ENCODE measurements around the gene CBFA2T2. TPM values are rescaled to one million over a fixed set of nuclear protein-coding genes. Genes with fewer than 3 reads are reported as not detected.

Gene CBFA2T2
- total and polyA plus RNA-seq, 2 experiments from 2014 or later, result 29.2 to 33.1 TPM

GRCh38 chr20:33442136-33443005 lies 47.5 kb upstream of the CBFA2T2 start:
- Histone ChIP-seq H4K20me1 (ENCODE audit: insufficient read depth, poor library complexity, severe bottlenecking) (no peaks in the 10 kb centered on the region), H3K4me3 (peak overlapping the region; percentile 75), H3K27me3 (no peaks in the 10 kb centered on the region), H3K4me1 (ENCODE audit: insufficient read depth) (peaks cover 13% of the 10 kb centered on the region), H3K27ac (no peak overlapping the region), H3K79me2 (peaks cover 2% of the 10 kb centered on the region), H3K4me2 (peak overlapping the region; percentile 95), H3K9me3 (ENCODE audit: low read depth) (no peaks in the 10 kb centered on the region), H3K9me2 (replicated peaks; ENCODE audit: insufficient read depth) (no peaks in the 10 kb centered on the region), H2AFZ (peak overlapping the region; percentile 92), H3K36me3 (replicated peaks; ENCODE audit: insufficient read depth, low read depth) (no peaks in the 10 kb centered on the region)
- DNase-seq (ENCODE audit: low spot score), result no peak
- 92% methylated on average over 9 of the region's 9 CpGs for WGBS (ENCODE audit: low lambda C conversion rate, missing lambda C conversion rate)
- no peak for TF ChIP-seq CTCF (IDR thresholded peaks at IDR 0.05; ENCODE audit: poor library complexity)
- no peak for TF ChIP-seq EZH2 (IDR thresholded peaks at IDR 0.05; ENCODE audit: borderline replicate concordance)
- TF ChIP-seq EZH2phosphoT487 (IDR thresholded peaks at IDR 0.05; ENCODE audit: low read depth, severe bottlenecking, unreplicated experiment), result no peak

- no peak for TF ChIP-seq EZH2 (IDR thresholded peaks at IDR 0.05; ENCODE audit: borderline replicate concordance)
- TF ChIP-seq EZH2phosphoT487 (IDR thresholded peaks at IDR 0.05; ENCODE audit: low read depth, severe bottlenecking, unreplicated experiment), result no peak
- no peak for TF ChIP-seq CTCF (IDR thresholded peaks at IDR 0.05; ENCODE audit: poor library complexity)
- peak overlapping the region; percentile 92 for H2AFZ ChIP-seq
- peak; percentile 72 for DNase-seq (ENCODE audit: low spot score)
- no peaks in the 10 kb centered on the region for H3K9me3 ChIP-seq (ENCODE audit: low read depth)
- no peaks in the 10 kb centered on the region for H3K9me2 ChIP-seq (replicated peaks; ENCODE audit: insufficient read depth)
- peak overlapping the region; percentile 49 for H3K27ac ChIP-seq
- no peaks in the 10 kb centered on the region for H3K36me3 ChIP-seq (replicated peaks; ENCODE audit: insufficient read depth, low read depth)
- H3K4me2 ChIP-seq, result peak overlapping the region; percentile 95
- no peaks in the 10 kb centered on the region for H3K27me3 ChIP-seq
- H4K20me1 ChIP-seq (ENCODE audit: insufficient read depth, poor library complexity, severe bottlenecking), result no peaks in the 10 kb centered on the region
- H3K79me2 ChIP-seq, result peaks cover 2% of the 10 kb centered on the region
- WGBS (ENCODE audit: low lambda C conversion rate, missing lambda C conversion rate), result 4% methylated on average over 45 of the region's 45 CpGs
- peak overlapping the region; percentile 75 for H3K4me3 ChIP-seq
- H3K4me1 ChIP-seq (ENCODE audit: insufficient read depth), result peaks cover 13% of the 10 kb centered on the region
Measured at GRCh38 chr20:33443006-33443511, 46.8 kb upstream of the CBFA2T2 start.

GRCh38 chr20:33443512-33444239 lies 46.2 kb upstream of the CBFA2T2 start, which contains the start of gene SNTA1:
SNTA1 (minus strand) TSS chr20:33443763; CDS start chr20:33443620, 143 bp downstream.
- peaks cover 2% of the 10 kb centered on the region for H3K79me2 ChIP-seq
- peaks cover 13% of the 10 kb centered on the region for H3K4me1 ChIP-seq (ENCODE audit: insufficient read depth)
- peak within 1 kb of the TSS; percentile 95 for H3K4me2 ChIP-seq
- no peak for TF ChIP-seq EZH2 (IDR thresholded peaks at IDR 0.05; ENCODE audit: borderline replicate concordance)
- no peak for TF ChIP-seq EZH2phosphoT487 (IDR thresholded peaks at IDR 0.05; ENCODE audit: low read depth, severe bottlenecking, unreplicated experiment)
- no peak for TF ChIP-seq CTCF (IDR thresholded peaks at IDR 0.05; ENCODE audit: poor library complexity)
- peak within 1 kb of the TSS; percentile 75 for H3K4me3 ChIP-seq
- DNase-seq (ENCODE audit: low spot score), result peak; percentile 98
- H3K9me3 ChIP-seq (ENCODE audit: low read depth), result no peaks in the 10 kb centered on the region
- H3K27ac ChIP-seq, result peak within 1 kb of the TSS; percentile 49
- under 1% methylated on average over 65 of the region's 75 CpGs for WGBS (ENCODE audit: low lambda C conversion rate, missing lambda C conversion rate)
- H4K20me1 ChIP-seq (ENCODE audit: insufficient read depth, poor library complexity, severe bottlenecking), result no peaks in the 10 kb centered on the region
- no peaks in the 10 kb centered on the region for H3K27me3 ChIP-seq
- H3K9me2 ChIP-seq (replicated peaks; ENCODE audit: insufficient read depth), result no peaks in the 10 kb centered on the region
- H2AFZ ChIP-seq, result peak within 1 kb of the TSS; percentile 92
- H3K36me3 ChIP-seq (replicated peaks; ENCODE audit: insufficient read depth, low read depth), result no peaks in the 10 kb centered on the region

All from hepatocyte (in vitro differentiated cells).